ENCODE data around the gene PADI1.
A peak's percentile ranks its signal among the peaks of the same experiment; 100 is the strongest.

Gene PADI1

GRCh38 chr1:17198476-17199258, 6.3 kb upstream of the PADI1 start:
- DNase-seq, result no peak

GRCh38 chr1:17199267-17200044, 5.5 kb upstream of the PADI1 start:
- DNase-seq, result no peak

GRCh38 chr1:17200246-17200645, 4.7 kb upstream of the PADI1 start:
- DNase-seq, result no peak

- DNase-seq, result no peak
Observed at GRCh38 chr1:17200756-17201155, 4.2 kb upstream of the PADI1 start.

GRCh38 chr1:17201201-17202021, 3.5 kb upstream of the PADI1 start:
- peak; percentile 50 for DNase-seq

GRCh38 chr1:17205652-17206051, 724 bp downstream of the PADI1 start:
- DNase-seq, result no peak

GRCh38 chr1:17206196-17206595, 1.3 kb downstream of the PADI1 start:
- DNase-seq, result no peak

GRCh38 chr1:17207046-17207445, 2.1 kb downstream of the PADI1 start:
- no peak for DNase-seq

- no peak for DNase-seq
Observed at GRCh38 chr1:17207540-17207939, 2.6 kb downstream of the PADI1 start.

- DNase-seq, result peak; percentile 50
Observed at GRCh38 chr1:17207966-17208418, 3.1 kb downstream of the PADI1 start.

GRCh38 chr1:17208546-17208945, 3.6 kb downstream of the PADI1 start:
- DNase-seq, result no peak

- DNase-seq, result no peak
Observed at GRCh38 chr1:17209430-17209829, 4.5 kb downstream of the PADI1 start.

GRCh38 chr1:17210176-17210575, 5.2 kb downstream of the PADI1 start:
- DNase-seq, result no peak

- DNase-seq, result no peak
Observed at GRCh38 chr1:17211377-17211776, 6.4 kb downstream of the PADI1 start.

- no peak for DNase-seq
Observed at GRCh38 chr1:17212009-17212408, 7.1 kb downstream of the PADI1 start.

GRCh38 chr1:17212487-17213121, 7.7 kb downstream of the PADI1 start:
- peak; percentile 82 for DNase-seq

GRCh38 chr1:17213148-17213781, 8.3 kb downstream of the PADI1 start:
- DNase-seq, result no peak

- DNase-seq, result no peak
Observed at GRCh38 chr1:17213782-17214148, 8.8 kb downstream of the PADI1 start.

GRCh38 chr1:17214876-17215544, 10.1 kb downstream of the PADI1 start:
- no peak for DNase-seq

GRCh38 chr1:17215545-17215890, 10.6 kb downstream of the PADI1 start:
- DNase-seq, result no peak

- DNase-seq, result no peak
Observed at GRCh38 chr1:17216078-17216477, 11.2 kb downstream of the PADI1 start.

- DNase-seq, result no peak
Observed at GRCh38 chr1:17217607-17218006, 12.7 kb downstream of the PADI1 start.

Measured in CD4-positive, alpha-beta T cell treated with Interleukin-17A for 4 hours (primary cell).